Liver (tissue), 9 donors: ENCODE data around the gene GAD2. TPM values are rescaled to one million over a fixed set of nuclear protein-coding genes. Genes with fewer than 3 reads are reported as not detected.

ENCODE experiments used
- DNase-seq: peaks from one replicate; pipeline ENCODE4 v3.0.0-alpha.2; 2017; ENCODE audit warnings: low spot score
- H3K27ac ChIP-seq, 2 donors: one replicate each; pipeline ENCODE4 v1.7.0; 2013; ENCODE audit warnings: inconsistent platforms in 2 of 2, low read length in 2 of 2, control low read depth in 1 of 2, low read depth in 1 of 2, mild to moderate bottlenecking in 1 of 2
- H3K27me3 ChIP-seq, 4 donors: one replicate each; pipeline versions ENCODE4 v1.6.1 to v1.7.0; 2013; ENCODE audit warnings: low read length in 3 of 4, inconsistent platforms in 1 of 4, mild to moderate bottlenecking in 1 of 4, moderate library complexity in 1 of 4; ENCODE audit not compliant: control insufficient read depth in 4 of 4, insufficient read depth in 4 of 4
- H3K36me3 ChIP-seq, 4 donors: one replicate each; pipeline versions ENCODE4 v1.6.1 to v1.7.0; 2013; ENCODE audit warnings: low read length in 3 of 4, mild to moderate bottlenecking in 3 of 4, low read depth in 1 of 4, moderate library complexity in 1 of 4; ENCODE audit not compliant: control insufficient read depth in 4 of 4, insufficient read depth in 3 of 4
- H3K4me1 ChIP-seq, 4 donors: one replicate each; pipeline versions ENCODE4 v1.6.1 to v1.7.0; 2013; ENCODE audit warnings: low read length in 3 of 4, mild to moderate bottlenecking in 3 of 4, moderate library complexity in 1 of 4; ENCODE audit not compliant: control insufficient read depth in 4 of 4, insufficient read depth in 4 of 4
- H3K4me3 ChIP-seq, 3 donors: one replicate each; pipeline versions ENCODE4 v1.6.1 to v1.7.0; 2013; ENCODE audit warnings: low read length in 3 of 3, control low read depth in 1 of 3, low read depth in 1 of 3, mild to moderate bottlenecking in 1 of 3
- H3K9ac ChIP-seq, 2 donors: one replicate each; pipeline ENCODE4 v1.7.0; 2013; ENCODE audit warnings: low read length in 2 of 2, mild to moderate bottlenecking in 2 of 2, moderate library complexity in 2 of 2, control low read depth in 1 of 2, low read depth in 1 of 2
- H3K9me3 ChIP-seq, 4 donors: one replicate each; pipeline versions ENCODE4 v1.6.1 to v1.7.0; 2013; ENCODE audit warnings: low read length in 3 of 4; ENCODE audit not compliant: control insufficient read depth in 4 of 4
- EGR1 ChIP-seq, 2 donors: IDR thresholded peaks; 2 replicates each; pipeline ENCODE4 v1.6.1; 2016 to 2018; ENCODE audit warnings: antibody characterized with exemption in 2 of 2, low read depth in 2 of 2
- FOXA1 ChIP-seq: IDR thresholded peaks from 2 replicates; pipeline ENCODE4 v1.6.1; 2016; ENCODE audit warnings: antibody characterized with exemption
- FOXA2 ChIP-seq: IDR thresholded peaks from 2 replicates; pipeline ENCODE4 v1.6.1; 2016; ENCODE audit warnings: antibody characterized with exemption
- GABPA ChIP-seq, 2 donors: IDR thresholded peaks in 1 of 2; conservative IDR thresholded peaks in 1 of 2; 2 replicates each; pipeline ENCODE4 v1.6.1; 2016; ENCODE audit warnings: antibody characterized with exemption in 2 of 2, mild to moderate bottlenecking in 1 of 2, moderate library complexity in 1 of 2
- HNF4A ChIP-seq, 2 donors: conservative IDR thresholded peaks; 2 replicates each; pipeline ENCODE4 v1.6.1; 2016; ENCODE audit warnings: antibody characterized with exemption in 2 of 2, mild to moderate bottlenecking in 2 of 2
- HNF4G ChIP-seq: IDR thresholded peaks from 2 replicates; pipeline ENCODE4 v1.6.1; 2016; ENCODE audit warnings: antibody characterized with exemption
- RAD21 ChIP-seq, 2 donors: IDR thresholded peaks; 2 replicates each; pipeline ENCODE4 v1.6.1; 2016; ENCODE audit warnings: antibody characterized with exemption in 2 of 2, mild to moderate bottlenecking in 2 of 2
- RXRA ChIP-seq, 2 donors: IDR thresholded peaks; 2 replicates each; pipeline ENCODE4 v1.6.1; 2017 to 2018; ENCODE audit warnings: antibody characterized with exemption in 2 of 2, mild to moderate bottlenecking in 1 of 2
- SP1 ChIP-seq: IDR thresholded peaks from 2 replicates; pipeline ENCODE4 v1.6.1; 2018; ENCODE audit warnings: antibody characterized with exemption, mild to moderate bottlenecking
- TAF1 ChIP-seq: conservative IDR thresholded peaks from 2 replicates; pipeline ENCODE4 v1.6.1; 2016; ENCODE audit warnings: antibody characterized with exemption, mild to moderate bottlenecking
- YY1 ChIP-seq: IDR thresholded peaks from 2 replicates; pipeline ENCODE4 v1.6.1; 2016; ENCODE audit warnings: antibody characterized with exemption, mild to moderate bottlenecking
- WGBS: extraction: QIAGEN DNeasy Blood & Tissue Kit; methylation state at CpG from one replicate; pipeline ENCODE4 v1.1.7; 2013; 5-methylcytosine and 5-hydroxymethylcytosine counted together
- polyA plus RNA-seq, 2 donors: library from polyadenylated mRNA; stranded (reverse) in 1 of 2; unstranded in 1 of 2; fragments of 200-250 nt in 1 of 2; fragments of >200 nt in 1 of 2; fragmentation: Nextera tagmentation in 1 of 2; extraction: Ambion mirVana in 1 of 2; gene quantifications; one replicate each; pipeline versions ENCODE4 v1.2.1 to v1.2.3, GENCODE V29; 2013 to 2015
- total RNA-seq, 2 donors: library from RNA; depleted of rRNA; stranded (reverse); fragments of >200 nt; gene quantifications; one replicate each; pipeline ENCODE4 v1.2.3, GENCODE V29; 2014
- TF ChIP-seq, protein P1 (sequence below): fragments of 150-350 bp; IDR thresholded peaks from 2 replicates; pipeline ENCODE4 v1.5.1; 2017; ENCODE audit warnings: improper control_type of control experiment, low read depth, low read length; ENCODE audit not compliant: missing input control
- TF ChIP-seq, protein P2 (sequence below): IDR thresholded peaks from 2 replicates; pipeline ENCODE4 v1.6.1; 2016; ENCODE audit warnings: antibody characterized with exemption
- TF ChIP-seq, protein P3 (sequence below): IDR thresholded peaks from 2 replicates; pipeline ENCODE4 v1.6.1; 2016; ENCODE audit warnings: antibody characterized with exemption
- TF ChIP-seq, protein P4 (sequence below): IDR thresholded peaks from 2 replicates; pipeline ENCODE4 v1.6.1; 2016; ENCODE audit warnings: antibody characterized with exemption, mild to moderate bottlenecking
- donor health status: healthy.
- donor health status: healthy.
- donor health status: healthy.
- donor health status: healthy.
- donor health status: healthy.

Gene GAD2
- total and polyA plus RNA-seq, 4 donors: not detected

DNA sequence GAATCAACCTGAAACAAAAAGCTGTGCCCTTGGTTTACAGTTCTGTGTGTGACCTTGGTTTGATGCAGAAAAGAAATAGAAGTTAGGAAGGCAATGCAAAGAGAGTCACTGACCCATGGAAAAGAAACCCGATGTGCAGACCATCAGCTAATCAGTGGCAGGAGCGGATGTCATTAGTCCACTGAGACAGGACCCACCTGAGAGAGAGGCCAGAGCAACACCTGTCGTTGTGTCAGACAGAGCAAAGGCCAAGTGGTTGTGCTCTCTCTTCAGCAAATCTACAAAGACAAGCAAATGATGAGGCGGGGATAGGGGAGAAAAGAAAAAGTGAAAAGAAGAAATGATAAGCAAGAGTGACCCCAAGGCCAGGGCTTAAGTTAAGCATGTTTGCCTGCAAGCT lies 8.7 kb downstream of the GAD2 start:
- no peak for TF ChIP-seq HNF4G
- no peak for TF ChIP-seq RAD21 (IDR thresholded peaks at IDR 0.05)
- TF ChIP-seq SP1: no peak
- TF ChIP-seq, protein P1, sequence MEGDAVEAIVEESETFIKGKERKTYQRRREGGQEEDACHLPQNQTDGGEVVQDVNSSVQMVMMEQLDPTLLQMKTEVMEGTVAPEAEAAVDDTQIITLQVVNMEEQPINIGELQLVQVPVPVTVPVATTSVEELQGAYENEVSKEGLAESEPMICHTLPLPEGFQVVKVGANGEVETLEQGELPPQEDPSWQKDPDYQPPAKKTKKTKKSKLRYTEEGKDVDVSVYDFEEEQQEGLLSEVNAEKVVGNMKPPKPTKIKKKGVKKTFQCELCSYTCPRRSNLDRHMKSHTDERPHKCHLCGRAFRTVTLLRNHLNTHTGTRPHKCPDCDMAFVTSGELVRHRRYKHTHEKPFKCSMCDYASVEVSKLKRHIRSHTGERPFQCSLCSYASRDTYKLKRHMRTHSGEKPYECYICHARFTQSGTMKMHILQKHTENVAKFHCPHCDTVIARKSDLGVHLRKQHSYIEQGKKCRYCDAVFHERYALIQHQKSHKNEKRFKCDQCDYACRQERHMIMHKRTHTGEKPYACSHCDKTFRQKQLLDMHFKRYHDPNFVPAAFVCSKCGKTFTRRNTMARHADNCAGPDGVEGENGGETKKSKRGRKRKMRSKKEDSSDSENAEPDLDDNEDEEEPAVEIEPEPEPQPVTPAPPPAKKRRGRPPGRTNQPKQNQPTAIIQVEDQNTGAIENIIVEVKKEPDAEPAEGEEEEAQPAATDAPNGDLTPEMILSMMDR: no peak
- TF ChIP-seq GABPA (IDR thresholded peaks at IDR 0.05 in 1 of 2, conservative IDR thresholded peaks at IDR 0.05 in 1 of 2): no peak
- TF ChIP-seq, protein P2, sequence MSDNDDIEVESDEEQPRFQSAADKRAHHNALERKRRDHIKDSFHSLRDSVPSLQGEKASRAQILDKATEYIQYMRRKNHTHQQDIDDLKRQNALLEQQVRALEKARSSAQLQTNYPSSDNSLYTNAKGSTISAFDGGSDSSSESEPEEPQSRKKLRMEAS: no peak
- no peak for TF ChIP-seq EGR1 (IDR thresholded peaks at IDR 0.05; ENCODE audit: low read depth in 2 of 2)
- TF ChIP-seq RXRA (IDR thresholded peaks at IDR 0.05): no peak
- no peak for TF ChIP-seq YY1
- no peak for TF ChIP-seq FOXA2
- TF ChIP-seq FOXA1: no peak
- TF ChIP-seq, protein P3, sequence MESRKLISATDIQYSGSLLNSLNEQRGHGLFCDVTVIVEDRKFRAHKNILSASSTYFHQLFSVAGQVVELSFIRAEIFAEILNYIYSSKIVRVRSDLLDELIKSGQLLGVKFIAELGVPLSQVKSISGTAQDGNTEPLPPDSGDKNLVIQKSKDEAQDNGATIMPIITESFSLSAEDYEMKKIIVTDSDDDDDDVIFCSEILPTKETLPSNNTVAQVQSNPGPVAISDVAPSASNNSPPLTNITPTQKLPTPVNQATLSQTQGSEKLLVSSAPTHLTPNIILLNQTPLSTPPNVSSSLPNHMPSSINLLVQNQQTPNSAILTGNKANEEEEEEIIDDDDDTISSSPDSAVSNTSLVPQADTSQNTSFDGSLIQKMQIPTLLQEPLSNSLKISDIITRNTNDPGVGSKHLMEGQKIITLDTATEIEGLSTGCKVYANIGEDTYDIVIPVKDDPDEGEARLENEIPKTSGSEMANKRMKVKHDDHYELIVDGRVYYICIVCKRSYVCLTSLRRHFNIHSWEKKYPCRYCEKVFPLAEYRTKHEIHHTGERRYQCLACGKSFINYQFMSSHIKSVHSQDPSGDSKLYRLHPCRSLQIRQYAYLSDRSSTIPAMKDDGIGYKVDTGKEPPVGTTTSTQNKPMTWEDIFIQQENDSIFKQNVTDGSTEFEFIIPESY: no peak
- Histone ChIP-seq H3K9ac (no peak overlapping the region), H3K4me1 (no peaks in the 10 kb centered on the region), H3K4me3 (no peak overlapping the region), H3K9me3 (no peaks in the 10 kb centered on the region), H3K36me3 (no peaks in the 10 kb centered on the region), H3K27me3 (peaks cover 0 to 29% (median 6%) of the 10 kb centered on the region in 4 donors), H3K27ac (no peak overlapping the region)
- DNase-seq: no peak
- 47% methylated on average over 4 of the region's 4 CpGs for WGBS

DNA sequence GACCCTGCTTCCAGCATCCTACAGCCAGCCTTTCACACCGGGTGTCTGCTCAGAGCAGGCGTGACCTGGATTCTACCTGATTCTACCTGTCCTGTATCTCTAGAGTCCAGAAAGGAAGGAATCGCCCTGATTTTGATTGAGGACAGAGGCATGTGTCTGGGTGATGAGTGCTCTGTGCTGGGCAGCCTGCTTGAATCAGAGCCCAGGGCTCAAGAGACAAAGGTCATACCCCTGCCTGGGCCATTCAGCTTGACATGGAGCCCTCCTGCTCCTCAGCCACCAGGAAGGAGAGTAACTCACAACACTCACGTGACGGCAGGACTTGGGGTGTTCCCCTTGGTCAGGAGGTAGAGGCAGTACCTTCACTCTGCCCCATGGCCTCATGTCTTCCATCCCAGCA lies 11.2 kb downstream of the GAD2 start:
- no peak overlapping the region for H3K27ac ChIP-seq
- H3K36me3 ChIP-seq: no peaks in the 10 kb centered on the region
- no peak overlapping the region for H3K4me3 ChIP-seq
- TF ChIP-seq, protein P3: no peak
- TF ChIP-seq HNF4A (conservative IDR thresholded peaks at IDR 0.05): no peak
- TF ChIP-seq, protein P4, sequence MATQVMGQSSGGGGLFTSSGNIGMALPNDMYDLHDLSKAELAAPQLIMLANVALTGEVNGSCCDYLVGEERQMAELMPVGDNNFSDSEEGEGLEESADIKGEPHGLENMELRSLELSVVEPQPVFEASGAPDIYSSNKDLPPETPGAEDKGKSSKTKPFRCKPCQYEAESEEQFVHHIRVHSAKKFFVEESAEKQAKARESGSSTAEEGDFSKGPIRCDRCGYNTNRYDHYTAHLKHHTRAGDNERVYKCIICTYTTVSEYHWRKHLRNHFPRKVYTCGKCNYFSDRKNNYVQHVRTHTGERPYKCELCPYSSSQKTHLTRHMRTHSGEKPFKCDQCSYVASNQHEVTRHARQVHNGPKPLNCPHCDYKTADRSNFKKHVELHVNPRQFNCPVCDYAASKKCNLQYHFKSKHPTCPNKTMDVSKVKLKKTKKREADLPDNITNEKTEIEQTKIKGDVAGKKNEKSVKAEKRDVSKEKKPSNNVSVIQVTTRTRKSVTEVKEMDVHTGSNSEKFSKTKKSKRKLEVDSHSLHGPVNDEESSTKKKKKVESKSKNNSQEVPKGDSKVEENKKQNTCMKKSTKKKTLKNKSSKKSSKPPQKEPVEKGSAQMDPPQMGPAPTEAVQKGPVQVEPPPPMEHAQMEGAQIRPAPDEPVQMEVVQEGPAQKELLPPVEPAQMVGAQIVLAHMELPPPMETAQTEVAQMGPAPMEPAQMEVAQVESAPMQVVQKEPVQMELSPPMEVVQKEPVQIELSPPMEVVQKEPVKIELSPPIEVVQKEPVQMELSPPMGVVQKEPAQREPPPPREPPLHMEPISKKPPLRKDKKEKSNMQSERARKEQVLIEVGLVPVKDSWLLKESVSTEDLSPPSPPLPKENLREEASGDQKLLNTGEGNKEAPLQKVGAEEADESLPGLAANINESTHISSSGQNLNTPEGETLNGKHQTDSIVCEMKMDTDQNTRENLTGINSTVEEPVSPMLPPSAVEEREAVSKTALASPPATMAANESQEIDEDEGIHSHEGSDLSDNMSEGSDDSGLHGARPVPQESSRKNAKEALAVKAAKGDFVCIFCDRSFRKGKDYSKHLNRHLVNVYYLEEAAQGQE: no peak
- TF ChIP-seq RAD21 (IDR thresholded peaks at IDR 0.05): no peak
- no peak for TF ChIP-seq TAF1
- no peak for TF ChIP-seq YY1
- H3K4me1 ChIP-seq: no peaks in the 10 kb centered on the region
- peaks cover 0 to 18% (median 2%) of the 10 kb centered on the region in 4 donors for H3K27me3 ChIP-seq
- WGBS: 78% methylated on average over 5 of the region's 5 CpGs
- no peak overlapping the region for H3K9ac ChIP-seq
- DNase-seq: no peak
- no peaks in the 10 kb centered on the region for H3K9me3 ChIP-seq
